Loucy (cell line): ENCODE results near the gene ROBO1.

ENCODE experiments used
- H2AFZ ChIP-seq: fragments of 200-600 bp; sonication (generic); 2 replicates; pipeline ENCODE4 v1.6.0; 2016; ENCODE audit warnings: antibody characterized with exemption, mild to moderate bottlenecking, low read length, moderate library complexity
- H3F3A ChIP-seq: fragments of 200-600 bp; 2 replicates; pipeline ENCODE4 v1.6.0; 2016; ENCODE audit warnings: antibody characterized with exemption, low read depth, mild to moderate bottlenecking
- H3K27me3 ChIP-seq: fragments of 200-600 bp; sonication (generic); 2 replicates; pipeline ENCODE4 v1.6.1; 2014; ENCODE audit warnings: low read length, mild to moderate bottlenecking; ENCODE audit not compliant: insufficient read depth, poor library complexity, severe bottlenecking
- H3K36me3 ChIP-seq: fragments of 200-600 bp; sonication (generic); 2 replicates; pipeline ENCODE4 v1.6.1; 2016; ENCODE audit warnings: low read length; ENCODE audit not compliant: insufficient read depth
- H3K4me1 ChIP-seq: fragments of 200-600 bp; sonication (generic); 2 replicates; pipeline ENCODE4 v1.5.1; 2014; ENCODE audit warnings: low read length, mild to moderate bottlenecking; ENCODE audit not compliant: insufficient read depth, poor library complexity, severe bottlenecking
- H3K4me2 ChIP-seq: fragments of 200-600 bp; sonication (generic); 2 replicates; pipeline ENCODE4 v1.6.0; 2014; ENCODE audit warnings: antibody characterized with exemption, low read length, low read depth, mild to moderate bottlenecking; ENCODE audit not compliant: poor library complexity, severe bottlenecking
- H3K4me3 ChIP-seq: fragments of 200-600 bp; sonication (generic); 2 replicates; pipeline ENCODE4 v1.5.1; 2014; ENCODE audit warnings: low read length, mild to moderate bottlenecking, mixed read lengths; ENCODE audit not compliant: poor library complexity, severe bottlenecking
- H3K79me2 ChIP-seq: fragments of 200-600 bp; sonication (generic); 2 replicates; pipeline ENCODE4 v1.6.1; 2014; ENCODE audit warnings: low read length; ENCODE audit not compliant: insufficient read depth
- H3K9ac ChIP-seq: fragments of 200-600 bp; sonication (generic); 2 replicates; pipeline ENCODE4 v1.6.0; 2014; ENCODE audit warnings: mild to moderate bottlenecking, low read depth, low read length, moderate library complexity; ENCODE audit not compliant: poor library complexity, severe bottlenecking
- H3K9me2 ChIP-seq: fragments of 200-600 bp; sonication (generic); replicated peaks from 2 replicates; pipeline ENCODE4 v1.6.1; 2016; ENCODE audit warnings: low read depth, low read length, mixed read lengths
- H3K9me3 ChIP-seq: fragments of 200-600 bp; sonication (generic); 2 replicates; pipeline ENCODE4 v1.6.1; 2014; ENCODE audit warnings: mild to moderate bottlenecking, antibody characterized with exemption, low read length, low read depth; ENCODE audit not compliant: insufficient read depth
- H4K20me1 ChIP-seq: fragments of 200-600 bp; sonication (generic); 2 replicates; pipeline ENCODE4 v1.6.0; 2014; ENCODE audit warnings: antibody characterized with exemption, low read length, mild to moderate bottlenecking; ENCODE audit not compliant: insufficient read depth, poor library complexity, severe bottlenecking
- EZH2phosphoT487 ChIP-seq: fragments of 200-600 bp; IDR thresholded peaks from 2 replicates; pipeline ENCODE4 v1.6.1; 2018; ENCODE audit warnings: antibody characterized with exemption, mild to moderate bottlenecking, moderate library complexity, borderline replicate concordance
- TF ChIP-seq, protein P1 (sequence below): fragments of 200-600 bp; sonication (generic); conservative IDR thresholded peaks from 2 replicates; pipeline ENCODE4 v1.5.1; 2014; ENCODE audit warnings: mild to moderate bottlenecking, antibody characterized with exemption, low read length

ROBO1 gene

DNA sequence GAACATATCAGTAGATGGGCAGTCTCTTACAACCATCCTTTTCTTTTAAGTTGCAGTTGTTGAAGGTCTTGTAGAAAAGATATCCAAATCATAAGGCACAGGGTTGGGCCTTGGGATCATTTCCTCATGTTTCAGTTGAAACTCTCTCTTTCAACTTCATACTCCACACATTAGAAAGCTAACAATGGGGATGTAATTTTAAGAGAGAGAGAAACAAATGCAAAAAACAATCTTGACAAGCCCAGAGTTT lies 747.9 kb downstream of the ROBO1 start:
- Histone ChIP-seq H3K4me2 (no peak overlapping the region), H3K27me3 (no peaks in the 10 kb centered on the region), H2AFZ (no peak overlapping the region), H3K79me2 (no peaks in the 10 kb centered on the region), H3K36me3 (no peaks in the 10 kb centered on the region), H3K9me3 (no peaks in the 10 kb centered on the region), H3K4me3 (no peak overlapping the region), H4K20me1 (no peaks in the 10 kb centered on the region), H3F3A (no peaks in the 10 kb centered on the region), H3K4me1 (no peaks in the 10 kb centered on the region), H3K9ac (no peak overlapping the region), H3K9me2 (no peaks in the 10 kb centered on the region)
- TF ChIP-seq, protein P1, sequence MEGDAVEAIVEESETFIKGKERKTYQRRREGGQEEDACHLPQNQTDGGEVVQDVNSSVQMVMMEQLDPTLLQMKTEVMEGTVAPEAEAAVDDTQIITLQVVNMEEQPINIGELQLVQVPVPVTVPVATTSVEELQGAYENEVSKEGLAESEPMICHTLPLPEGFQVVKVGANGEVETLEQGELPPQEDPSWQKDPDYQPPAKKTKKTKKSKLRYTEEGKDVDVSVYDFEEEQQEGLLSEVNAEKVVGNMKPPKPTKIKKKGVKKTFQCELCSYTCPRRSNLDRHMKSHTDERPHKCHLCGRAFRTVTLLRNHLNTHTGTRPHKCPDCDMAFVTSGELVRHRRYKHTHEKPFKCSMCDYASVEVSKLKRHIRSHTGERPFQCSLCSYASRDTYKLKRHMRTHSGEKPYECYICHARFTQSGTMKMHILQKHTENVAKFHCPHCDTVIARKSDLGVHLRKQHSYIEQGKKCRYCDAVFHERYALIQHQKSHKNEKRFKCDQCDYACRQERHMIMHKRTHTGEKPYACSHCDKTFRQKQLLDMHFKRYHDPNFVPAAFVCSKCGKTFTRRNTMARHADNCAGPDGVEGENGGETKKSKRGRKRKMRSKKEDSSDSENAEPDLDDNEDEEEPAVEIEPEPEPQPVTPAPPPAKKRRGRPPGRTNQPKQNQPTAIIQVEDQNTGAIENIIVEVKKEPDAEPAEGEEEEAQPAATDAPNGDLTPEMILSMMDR: no peak
- no peak for TF ChIP-seq EZH2phosphoT487

DNA sequence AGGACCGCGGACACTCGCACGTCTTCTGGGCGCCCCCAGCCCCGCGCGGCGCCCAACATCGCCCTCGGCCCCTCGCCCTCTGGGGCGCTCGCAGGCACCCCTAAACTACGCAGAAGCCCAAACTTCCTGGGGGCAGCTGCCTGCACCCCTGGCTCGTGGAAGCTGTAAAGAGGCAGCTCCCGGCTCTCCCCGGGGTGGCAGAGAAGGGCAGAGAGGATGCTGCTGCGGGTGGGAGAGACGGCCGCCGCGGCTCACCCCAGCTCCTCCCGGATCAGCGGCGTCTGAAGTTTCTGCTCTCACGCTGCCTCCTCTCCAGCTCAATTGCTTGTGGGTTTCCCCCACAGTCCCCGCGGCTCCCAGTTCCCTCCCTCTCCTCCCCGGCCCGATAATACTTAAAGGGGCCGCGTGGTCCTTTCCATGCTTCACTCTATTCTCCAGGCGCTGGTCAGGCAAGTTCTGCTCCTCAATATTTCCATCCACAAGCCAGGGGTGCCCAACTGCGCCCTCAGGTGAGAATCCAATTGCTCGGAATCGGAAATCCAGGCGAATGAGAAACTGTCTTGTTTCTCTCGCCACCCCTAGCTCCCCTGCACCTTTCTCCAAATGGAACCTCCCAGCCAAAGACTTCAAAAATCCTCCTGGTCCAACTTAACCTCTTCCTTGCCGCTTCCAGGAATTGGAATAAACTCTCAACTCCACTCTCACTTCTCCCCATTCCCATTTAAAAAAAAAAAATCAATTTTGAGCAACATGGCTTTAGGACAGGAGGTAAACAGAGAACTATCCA lies 748.5 kb downstream of the ROBO1 start:
- H3K9ac ChIP-seq: no peak overlapping the region
- H3K4me1 ChIP-seq: no peaks in the 10 kb centered on the region
- no peaks in the 10 kb centered on the region for H3F3A ChIP-seq
- no peak overlapping the region for H3K4me2 ChIP-seq
- no peaks in the 10 kb centered on the region for H3K27me3 ChIP-seq
- no peaks in the 10 kb centered on the region for H3K36me3 ChIP-seq
- H3K4me3 ChIP-seq: no peak overlapping the region
- H2AFZ ChIP-seq: no peak overlapping the region
- no peaks in the 10 kb centered on the region for H4K20me1 ChIP-seq
- no peaks in the 10 kb centered on the region for H3K9me3 ChIP-seq
- no peaks in the 10 kb centered on the region for H3K79me2 ChIP-seq
- TF ChIP-seq, protein P1: no peak
- TF ChIP-seq EZH2phosphoT487: no peak
- no peaks in the 10 kb centered on the region for H3K9me2 ChIP-seq

DNA sequence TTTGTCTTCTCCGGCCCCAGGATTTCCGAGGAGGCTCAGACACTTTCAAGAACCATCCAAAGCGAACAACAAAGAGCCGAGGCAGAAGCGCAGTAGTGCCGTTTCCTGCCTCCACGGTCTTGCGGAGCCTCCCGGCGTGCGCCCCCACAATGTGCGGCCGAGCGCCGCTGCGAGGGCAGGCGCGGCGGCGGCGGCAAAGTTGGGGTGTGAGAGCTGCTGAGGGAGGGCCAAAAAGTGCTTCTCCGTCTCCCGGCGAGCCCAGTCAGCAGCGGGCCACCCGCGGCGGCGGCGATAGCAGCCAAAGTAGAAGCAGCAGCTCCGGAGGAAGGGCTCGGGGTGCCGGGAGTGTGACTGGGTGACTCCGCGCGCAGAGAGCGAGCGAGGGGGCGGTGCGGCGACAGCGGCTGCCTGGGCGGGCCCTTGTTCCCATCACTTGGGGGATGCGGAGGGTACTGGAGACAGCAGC lies 749.1 kb downstream of the ROBO1 start:
- H3K4me1 ChIP-seq: no peaks in the 10 kb centered on the region
- H3K9ac ChIP-seq: no peak overlapping the region
- no peaks in the 10 kb centered on the region for H3K36me3 ChIP-seq
- H3K9me2 ChIP-seq: no peaks in the 10 kb centered on the region
- H3K79me2 ChIP-seq: no peaks in the 10 kb centered on the region
- no peak for TF ChIP-seq EZH2phosphoT487
- TF ChIP-seq, protein P1: no peak
- H3K4me3 ChIP-seq: no peak overlapping the region
- no peak overlapping the region for H2AFZ ChIP-seq
- no peaks in the 10 kb centered on the region for H4K20me1 ChIP-seq
- no peaks in the 10 kb centered on the region for H3K27me3 ChIP-seq
- no peaks in the 10 kb centered on the region for H3F3A ChIP-seq
- H3K9me3 ChIP-seq: no peaks in the 10 kb centered on the region
- no peak overlapping the region for H3K4me2 ChIP-seq
